ENCODE measurements around the gene RNF32.

- TF ChIP-seq POLR2AphosphoS5 (IDR thresholded peaks at IDR 0.05; ENCODE audit: low read depth, low read length) (no peak), REST (IDR thresholded peaks at IDR 0.05; ENCODE audit: insufficient read depth in 1 of 2, low read depth in 2 of 2, low read length in 2 of 2) (no peak), SIN3A (IDR thresholded peaks at IDR 0.05; ENCODE audit: borderline replicate concordance, insufficient read depth, low read length) (no peak)
Observed at GRCh38 chr7:156610601-156611000, 30.0 kb upstream of the RNF32 start.

Data from PFSK-1 (cell line).